Activated naive CD8-positive, alpha-beta T cell treated with anti-CD3 and anti-CD28 coated beads, Interleukin-2, amount 10 ng/mL, durations not matched to agents 7 days and 5 days (primary cell): ENCODE measurements around the gene SRD5A1. TPM values are rescaled to one million over a fixed set of nuclear protein-coding genes. Genes with fewer than 3 reads are reported as not detected.
"Not testable (repeated sequence)": the region's sequence is repeated elsewhere in the genome, so short reads cannot be mapped to it uniquely, and the experiment has no call there.

Source experiments
- ATAC-seq: fragments of 150-1000 bp; cut with Tn5 transposase; one replicate; pipeline ENCODE4 v1.10.0; 2021; ENCODE audit warnings: low read depth, moderate library complexity
- POLR2A ChIA-PET: fragments of 350-600 bp; sonication (Branson Sonifier 250); formaldehyde crosslinking; loops from one replicate; lab custom pipeline; 2021; ENCODE audit warnings: antibody characterized with exemption; lab: Charles Lee
- DNase-seq: peaks from one replicate; pipeline ENCODE4 v3.0.0; 2021
- H3K27ac Mint-ChIP-seq: one replicate; pipeline ENCODE4 v1.8.0; 2022; ENCODE audit warnings: mild to moderate bottlenecking, mixed read lengths
- H3K27me3 Mint-ChIP-seq: one replicate; pipeline ENCODE4 v1.8.0; 2022; ENCODE audit warnings: mild to moderate bottlenecking, moderate library complexity, mixed read lengths
- H3K36me3 Mint-ChIP-seq: one replicate; pipeline ENCODE4 v1.8.0; 2021; ENCODE audit warnings: mild to moderate bottlenecking, mixed read lengths
- H3K4me1 Mint-ChIP-seq: one replicate; pipeline ENCODE4 v1.8.0; 2021; ENCODE audit warnings: mixed read lengths
- H3K4me3 Mint-ChIP-seq: one replicate; pipeline ENCODE4 v1.8.0; 2022; ENCODE audit warnings: mild to moderate bottlenecking, moderate library complexity, mixed read lengths
- H3K9me3 Mint-ChIP-seq: one replicate; pipeline ENCODE4 v1.8.0; 2021; ENCODE audit warnings: mixed read lengths
- total RNA-seq, 2 experiments: library from RNA; stranded (reverse); gene quantifications; one replicate each; pipeline ENCODE4 v1.2.3, GENCODE V29; 2021

Gene SRD5A1
- total RNA-seq, 2 experiments from 2014 or later, result 12.6 to 15.9 TPM

- POLR2A ChIA-PET, result no interaction called here
- Mint-ChIP-seq H3K9me3 (no peaks in the 10 kb centered on the region), H3K36me3 (peaks cover 10% of the 10 kb centered on the region), H3K4me3 (no peak overlapping the region), H3K4me1 (peaks cover 12% of the 10 kb centered on the region), H3K27ac (no peak overlapping the region), H3K27me3 (no peaks in the 10 kb centered on the region)
- ATAC-seq, result no peak
- no peak for DNase-seq
These were observed 3.8 kb downstream of the SRD5A1 start for GRCh38 chr5:6637022-6637421.

GRCh38 chr5:6637590-6637989 lies 4.3 kb downstream of the SRD5A1 start:
- no peak for ATAC-seq
- POLR2A ChIA-PET, result no interaction called here

GRCh38 chr5:6638236-6638635 lies 5.0 kb downstream of the SRD5A1 start:
- ATAC-seq (no peak), DNase-seq (no peak)
- POLR2A ChIA-PET, result no interaction called here
- Mint-ChIP-seq H3K27ac (no peak overlapping the region), H3K27me3 (no peaks in the 10 kb centered on the region), H3K4me1 (peaks cover 12% of the 10 kb centered on the region), H3K36me3 (peaks cover 9% of the 10 kb centered on the region), H3K4me3 (no peak overlapping the region), H3K9me3 (no peaks in the 10 kb centered on the region)

More at GRCh38 chr5:6637590-6637989, 4.3 kb downstream of the SRD5A1 start:
- no peak overlapping the region for H3K27ac Mint-ChIP-seq
- H3K27me3 Mint-ChIP-seq, result no peaks in the 10 kb centered on the region
- no peak overlapping the region for H3K4me3 Mint-ChIP-seq
- no peak for DNase-seq
- no peaks in the 10 kb centered on the region for H3K9me3 Mint-ChIP-seq
- H3K36me3 Mint-ChIP-seq, result peaks cover 7% of the 10 kb centered on the region
- peaks cover 12% of the 10 kb centered on the region for H3K4me1 Mint-ChIP-seq

- Mint-ChIP-seq H3K27ac (no peak overlapping the region), H3K9me3 (no peaks in the 10 kb centered on the region), H3K27me3 (no peaks in the 10 kb centered on the region), H3K36me3 (peaks cover 18% of the 10 kb centered on the region), H3K4me3 (no peak overlapping the region), H3K4me1 (no peaks in the 10 kb centered on the region)
- DNase-seq (no peak), ATAC-seq (no peak)
- POLR2A ChIA-PET, result interaction anchor here (1.0 kb wide), 1 partner anchor 9 kb away, joined by 4 read pairs; the partner anchor contains the start of genes NSUN2 and SRD5A1
These were observed 9.4 kb downstream of the SRD5A1 start for GRCh38 chr5:6642655-6643054.

- no peak for ATAC-seq
- Mint-ChIP-seq H3K9me3 (peaks cover 2% of the 10 kb centered on the region), H3K36me3 (peaks cover 28% of the 10 kb centered on the region), H3K4me3 (no peak overlapping the region), H3K27me3 (no peaks in the 10 kb centered on the region), H3K27ac (no peak overlapping the region), H3K4me1 (no peaks in the 10 kb centered on the region)
- POLR2A ChIA-PET, result no interaction called here
- no peak for DNase-seq
These were observed 11.6 kb downstream of the SRD5A1 start for GRCh38 chr5:6644794-6645241.

GRCh38 chr5:6645571-6646362 lies 12.5 kb downstream of the SRD5A1 start:
- H3K27ac Mint-ChIP-seq, H3K9me3 Mint-ChIP-seq, H3K4me1 Mint-ChIP-seq, ATAC-seq, DNase-seq, POLR2A ChIA-PET, H3K4me3 Mint-ChIP-seq, H3K27me3 Mint-ChIP-seq: not testable (repeated sequence)
- H3K36me3 Mint-ChIP-seq, result peaks cover 32% of the 10 kb centered on the region

- no peak for ATAC-seq
- peaks cover 35% of the 10 kb centered on the region for H3K36me3 Mint-ChIP-seq
- no peak for DNase-seq
- peaks cover 2% of the 10 kb centered on the region for H3K4me1 Mint-ChIP-seq
- POLR2A ChIA-PET, result no interaction called here
- no peak overlapping the region for H3K27ac Mint-ChIP-seq
- no peaks in the 10 kb centered on the region for H3K27me3 Mint-ChIP-seq
- H3K9me3 Mint-ChIP-seq, result peaks cover 4% of the 10 kb centered on the region
- no peak overlapping the region for H3K4me3 Mint-ChIP-seq
These were observed 15.9 kb downstream of the SRD5A1 start for GRCh38 chr5:6649186-6649585.

- Mint-ChIP-seq H3K9me3 (peaks cover 4% of the 10 kb centered on the region), H3K4me3 (no peak overlapping the region), H3K27ac (no peak overlapping the region), H3K4me1 (peaks cover 2% of the 10 kb centered on the region), H3K36me3 (peaks cover 36% of the 10 kb centered on the region), H3K27me3 (no peaks in the 10 kb centered on the region)
- DNase-seq, result no peak
- ATAC-seq, result no peak
- POLR2A ChIA-PET, result no interaction called here
These were observed 16.4 kb downstream of the SRD5A1 start for GRCh38 chr5:6649681-6650080.

GRCh38 chr5:6652025-6652424 lies 18.8 kb downstream of the SRD5A1 start:
- no peak overlapping the region for H3K4me3 Mint-ChIP-seq
- H3K4me1 Mint-ChIP-seq, result peaks cover 2% of the 10 kb centered on the region
- peaks cover 18% of the 10 kb centered on the region for H3K9me3 Mint-ChIP-seq
- no peak for DNase-seq
- no peak for ATAC-seq
- peaks cover 45% of the 10 kb centered on the region for H3K36me3 Mint-ChIP-seq
- H3K27me3 Mint-ChIP-seq, result no peaks in the 10 kb centered on the region
- POLR2A ChIA-PET, result interaction anchor here (1.3 kb wide), 1 partner anchor 15 kb away, joined by 3 read pairs; no protein-coding TSS in a partner anchor
- no peak overlapping the region for H3K27ac Mint-ChIP-seq

GRCh38 chr5:6655432-6655831 lies 22.2 kb downstream of the SRD5A1 start:
- Mint-ChIP-seq H3K27ac (no peak overlapping the region), H3K36me3 (peaks cover 51% of the 10 kb centered on the region), H3K4me1 (peaks cover 8% of the 10 kb centered on the region), H3K9me3 (peaks cover 14% of the 10 kb centered on the region), H3K27me3 (no peaks in the 10 kb centered on the region), H3K4me3 (no peak overlapping the region)
- POLR2A ChIA-PET, result no interaction called here
- DNase-seq (no peak), ATAC-seq (no peak)

GRCh38 chr5:6656680-6657079 lies 23.4 kb downstream of the SRD5A1 start:
- Mint-ChIP-seq H3K27me3 (no peaks in the 10 kb centered on the region), H3K4me3 (no peak overlapping the region), H3K27ac (no peak overlapping the region), H3K36me3 (peaks cover 51% of the 10 kb centered on the region), H3K9me3 (peaks cover 14% of the 10 kb centered on the region), H3K4me1 (peaks cover 9% of the 10 kb centered on the region)
- DNase-seq (no peak), ATAC-seq (no peak)
- POLR2A ChIA-PET, result no interaction called here

GRCh38 chr5:6659941-6660684 lies 26.9 kb downstream of the SRD5A1 start:
- ATAC-seq, result no peak

GRCh38 chr5:6660688-6661087 lies 27.4 kb downstream of the SRD5A1 start:
- no peak overlapping the region for H3K27ac Mint-ChIP-seq
- H3K36me3 Mint-ChIP-seq, result peaks cover 34% of the 10 kb centered on the region
- no peaks in the 10 kb centered on the region for H3K27me3 Mint-ChIP-seq
- H3K4me1 Mint-ChIP-seq, result peaks cover 8% of the 10 kb centered on the region
- ATAC-seq (no peak), DNase-seq (no peak)
- peaks cover 11% of the 10 kb centered on the region for H3K9me3 Mint-ChIP-seq
- no peak overlapping the region for H3K4me3 Mint-ChIP-seq
- POLR2A ChIA-PET, result interaction anchor here (0.7 kb wide), 1 partner anchor 62 kb away, joined by 3 read pairs; no protein-coding TSS in a partner anchor

More at GRCh38 chr5:6659941-6660684, 26.9 kb downstream of the SRD5A1 start:
- Mint-ChIP-seq H3K27me3 (no peaks in the 10 kb centered on the region), H3K36me3 (peaks cover 40% of the 10 kb centered on the region), H3K4me3 (no peak overlapping the region), H3K4me1 (peaks cover 8% of the 10 kb centered on the region), H3K27ac (peak overlapping the region; percentile 57), H3K9me3 (peaks cover 14% of the 10 kb centered on the region)
- POLR2A ChIA-PET, result interaction anchor here (0.7 kb wide), 1 partner anchor 62 kb away, joined by 3 read pairs; no protein-coding TSS in a partner anchor
- no peak for DNase-seq
